ENCODE results near the gene SPAG6.

SPAG6 gene

GRCh38 chr10:22464966-22465629 lies 119.8 kb downstream of the SPAG6 start:
- Histone ChIP-seq H3K9ac (ENCODE audit: low read depth, low read length) (no peak overlapping the region), H3K9me3 (ENCODE audit: insufficient read depth, low read length, severe bottlenecking) (no peaks in the 10 kb centered on the region), H3K27me3 (ENCODE audit: insufficient read depth, low read length, poor library complexity) (no peaks in the 10 kb centered on the region), H3K79me2 (ENCODE audit: insufficient read depth, low read length) (no peaks in the 10 kb centered on the region), H2AFZ (ENCODE audit: low read depth, low read length) (no peak overlapping the region), H4K20me1 (ENCODE audit: insufficient read depth, low read length) (no peaks in the 10 kb centered on the region), H3K27ac (ENCODE audit: low read length) (no peak overlapping the region), H3K4me3 (ENCODE audit: low read depth in 1 of 2, low read length in 2 of 2) (no peak overlapping the region), H3K36me3 (ENCODE audit: insufficient read depth, low read length) (no peaks in the 10 kb centered on the region), H3K4me1 (ENCODE audit: insufficient read depth, low read length) (no peaks in the 10 kb centered on the region), H3K4me2 (ENCODE audit: insufficient read depth, low read length) (no peak overlapping the region)
- ATAC-seq (ENCODE audit: insufficient read depth, low read depth): no peak
- no peak for DNase-seq
- TF ChIP-seq CTCF (IDR thresholded peaks at IDR 0.05; ENCODE audit: borderline replicate concordance, extremely low read depth, low read length, poor library complexity, severe bottlenecking): no peak
- no peak for TF ChIP-seq EZH2 (IDR thresholded peaks at IDR 0.05; ENCODE audit: borderline replicate concordance, low read depth, low read length, severe bottlenecking)

- TF ChIP-seq CTCF (IDR thresholded peaks at IDR 0.05; ENCODE audit: borderline replicate concordance, extremely low read depth, low read length, poor library complexity, severe bottlenecking) (no peak), EZH2 (IDR thresholded peaks at IDR 0.05; ENCODE audit: borderline replicate concordance, low read depth, low read length, severe bottlenecking) (no peak)
- Histone ChIP-seq H4K20me1 (ENCODE audit: insufficient read depth, low read length) (no peaks in the 10 kb centered on the region), H2AFZ (ENCODE audit: low read depth, low read length) (no peak overlapping the region), H3K4me2 (ENCODE audit: insufficient read depth, low read length) (no peak overlapping the region), H3K4me1 (ENCODE audit: insufficient read depth, low read length) (no peaks in the 10 kb centered on the region), H3K79me2 (ENCODE audit: insufficient read depth, low read length) (no peaks in the 10 kb centered on the region), H3K9ac (ENCODE audit: low read depth, low read length) (no peak overlapping the region), H3K4me3 (ENCODE audit: low read depth in 1 of 2, low read length in 2 of 2) (no peak overlapping the region), H3K9me3 (ENCODE audit: insufficient read depth, low read length, severe bottlenecking) (no peaks in the 10 kb centered on the region), H3K27ac (ENCODE audit: low read length) (no peak overlapping the region), H3K36me3 (ENCODE audit: insufficient read depth, low read length) (no peaks in the 10 kb centered on the region), H3K27me3 (ENCODE audit: insufficient read depth, low read length, poor library complexity) (no peaks in the 10 kb centered on the region)
- ATAC-seq (ENCODE audit: insufficient read depth, low read depth) (no peak), DNase-seq (no peak)
Observed at GRCh38 chr10:22466763-22467334, 121.6 kb downstream of the SPAG6 start.
